ENCODE measurements around the gene RIN3.

RIN3 gene

DNA sequence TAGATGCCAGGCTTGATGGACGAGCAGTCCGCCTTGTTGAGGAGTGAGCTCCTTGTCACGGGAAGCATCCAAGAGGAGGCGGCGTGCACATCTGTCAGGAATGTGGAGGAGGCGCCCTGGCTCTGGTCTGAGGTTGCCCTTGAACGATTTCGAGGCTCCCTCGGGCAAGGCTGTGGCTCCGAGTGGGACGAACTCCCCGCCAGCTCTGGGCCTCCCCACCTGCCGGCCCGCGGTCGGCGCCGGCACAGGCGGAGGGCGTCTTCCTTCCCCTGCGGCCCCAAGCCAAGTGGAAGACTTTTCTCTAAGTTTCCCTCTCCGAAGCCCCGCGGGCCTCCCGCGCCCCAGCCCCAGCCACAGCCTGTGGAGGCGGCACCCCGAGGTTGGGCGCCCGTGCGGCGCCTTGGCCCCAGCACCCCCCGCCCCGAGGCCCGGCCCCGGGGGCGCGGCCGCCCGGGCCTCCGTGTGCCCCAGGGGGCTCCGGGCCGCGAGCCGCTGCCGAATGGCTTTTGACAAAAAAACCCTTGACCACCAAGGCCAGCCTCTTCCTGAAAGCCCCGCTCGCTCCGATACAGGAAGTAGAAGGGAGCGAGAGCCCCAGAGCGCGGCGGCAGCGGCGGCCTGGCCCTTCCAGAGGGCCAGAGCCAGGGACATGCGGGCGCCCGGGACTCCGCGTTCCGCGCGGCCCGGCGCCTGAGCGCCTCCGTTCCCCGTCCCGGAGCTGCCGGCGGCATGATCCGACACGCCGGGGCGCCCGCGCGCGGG, at the start of gene RIN3:
TSS of gene RIN3 (plus strand) at position 578 of the 762 bp plus-strand sequence. CDS start at position 730, 152 bp downstream.
- peak in 1 of 2 donors; percentile 39 for DNase-seq (ENCODE audit: extremely low read depth in 1 of 2, low read depth in 1 of 2)

GRCh38 chr14:92464156-92464555, 49.4 kb upstream of the RIN3 start:
- no peak for DNase-seq (ENCODE audit: extremely low read depth in 1 of 2, low read depth in 1 of 2)

DNA sequence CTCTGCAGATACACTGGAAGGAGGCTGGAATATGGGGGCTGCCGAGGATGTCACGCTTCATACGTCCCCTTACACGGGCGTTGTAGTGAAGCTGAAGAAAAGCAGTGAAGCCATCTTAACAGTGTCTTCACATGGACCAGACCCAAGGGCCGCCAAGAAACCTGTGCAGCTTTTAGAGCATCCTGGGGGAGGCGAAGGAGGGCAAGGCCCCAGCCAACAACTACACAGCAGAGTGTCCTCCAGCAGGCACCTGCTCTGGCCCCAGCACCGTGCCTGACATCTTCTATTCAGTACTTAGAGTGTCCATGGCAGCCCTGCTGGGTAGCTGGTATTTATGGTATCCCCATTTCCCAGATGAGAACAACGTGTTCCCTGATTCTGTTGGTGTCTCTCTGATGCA, 48.9 kb upstream of the RIN3 start:
- DNase-seq (ENCODE audit: extremely low read depth in 1 of 2, low read depth in 1 of 2): no peak

GRCh38 chr14:92465353-92466055, 48.1 kb upstream of the RIN3 start:
- DNase-seq (ENCODE audit: extremely low read depth in 1 of 2, low read depth in 1 of 2): no peak

DNA sequence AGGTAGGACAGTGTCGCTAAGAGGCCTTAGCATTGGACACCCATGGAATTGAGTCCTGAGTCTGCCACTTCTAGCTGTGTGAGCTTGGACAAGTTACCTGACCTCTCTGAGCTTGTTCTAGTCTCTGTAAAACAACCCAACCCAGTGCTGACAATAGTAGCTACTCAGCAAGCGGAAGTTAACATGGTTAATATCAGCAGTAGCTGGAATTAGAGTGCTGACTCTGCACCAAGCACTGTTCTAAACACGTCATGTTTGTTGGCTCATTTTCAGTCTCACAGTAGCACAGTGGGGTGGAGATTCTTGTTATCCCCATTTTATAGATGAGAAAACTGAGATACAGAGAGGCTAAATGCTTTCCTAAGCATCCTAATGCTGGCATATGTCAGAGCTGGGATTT, 47.5 kb upstream of the RIN3 start:
- DNase-seq (ENCODE audit: extremely low read depth in 1 of 2, low read depth in 1 of 2): no peak

GRCh38 chr14:92469515-92469914, 44.1 kb upstream of the RIN3 start:
- no peak for DNase-seq (ENCODE audit: extremely low read depth in 1 of 2, low read depth in 1 of 2)

DNA sequence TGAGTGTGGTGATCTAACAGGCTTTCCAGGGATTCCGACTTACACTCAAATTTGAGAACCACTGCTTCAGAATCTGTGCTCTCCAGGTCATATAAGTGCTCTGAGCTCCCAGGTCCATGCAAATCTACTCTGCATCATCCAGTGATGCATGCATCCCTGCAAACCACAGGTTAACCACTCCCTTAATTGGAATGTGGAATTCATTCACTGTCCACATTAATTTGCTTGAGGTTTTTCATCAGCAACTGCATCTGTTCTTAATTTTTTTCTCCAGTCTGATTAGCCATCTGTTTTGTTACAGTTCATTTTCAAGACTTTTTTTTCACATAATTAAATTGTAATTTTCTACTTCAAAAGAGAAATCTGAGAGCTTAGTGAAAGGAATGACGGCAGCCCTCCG, 43.4 kb upstream of the RIN3 start:
- DNase-seq (ENCODE audit: extremely low read depth in 1 of 2, low read depth in 1 of 2): no peak

DNA sequence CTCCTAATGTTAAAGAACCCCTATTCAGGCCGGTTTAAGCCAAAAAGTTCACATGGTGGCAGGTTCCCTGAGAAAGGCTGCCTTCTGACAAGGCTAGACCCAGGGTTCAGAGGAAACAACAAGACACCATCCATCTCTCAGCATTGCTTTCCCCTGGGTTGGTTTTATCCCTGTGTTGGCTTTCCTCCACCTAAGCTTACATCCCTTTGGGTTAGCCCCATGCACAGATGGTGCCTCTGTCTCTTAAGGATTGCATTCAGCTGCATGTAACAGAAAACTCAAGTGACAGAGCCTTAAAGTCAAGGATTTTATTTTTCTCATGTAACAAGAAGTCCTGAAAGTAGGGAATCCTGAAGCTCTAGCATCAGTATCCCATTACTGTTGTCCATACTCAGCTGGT, 42.8 kb upstream of the RIN3 start:
- DNase-seq (ENCODE audit: extremely low read depth in 1 of 2, low read depth in 1 of 2): no peak

- no peak for DNase-seq (ENCODE audit: extremely low read depth in 1 of 2, low read depth in 1 of 2)
Measured at GRCh38 chr14:92471919-92472318, 41.7 kb upstream of the RIN3 start.

- DNase-seq (ENCODE audit: extremely low read depth in 1 of 2, low read depth in 1 of 2): no peak
Measured at GRCh38 chr14:92472860-92473259, 40.7 kb upstream of the RIN3 start.

DNA sequence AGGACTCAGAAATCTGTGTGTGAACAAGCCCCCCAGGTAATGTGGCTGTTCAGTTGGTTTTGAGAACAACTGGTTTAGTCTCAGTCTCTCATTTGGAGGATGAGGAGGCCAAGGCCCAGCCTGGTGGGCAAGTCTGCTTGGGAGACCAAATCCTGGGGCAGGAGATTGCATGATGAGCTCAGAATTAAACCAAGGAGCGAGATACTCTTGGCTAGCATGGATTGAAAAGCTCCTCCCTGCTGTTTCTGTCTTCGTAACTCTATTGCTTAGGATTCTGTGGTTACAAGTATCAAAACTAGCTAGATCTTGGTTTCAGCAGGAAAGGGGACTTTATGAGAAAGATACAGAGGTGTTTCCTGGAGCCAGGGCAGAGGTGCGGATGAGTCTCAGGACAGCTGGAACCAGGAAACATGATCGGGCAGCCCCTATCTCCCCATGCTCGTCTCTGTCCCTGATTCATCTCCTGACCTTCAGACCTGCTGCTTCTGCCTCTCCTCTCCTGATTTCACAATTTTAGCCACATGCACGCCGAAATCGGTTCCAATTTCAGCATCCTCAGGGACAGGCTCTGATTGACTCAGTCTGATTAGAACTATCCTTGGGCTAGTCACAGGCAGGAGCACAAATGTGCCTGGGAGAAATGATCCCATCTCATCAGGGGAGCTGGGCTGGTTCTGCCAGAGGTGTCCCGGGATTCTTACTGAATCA, 40.2 kb upstream of the RIN3 start:
- no peak for DNase-seq (ENCODE audit: extremely low read depth in 1 of 2, low read depth in 1 of 2)

DNA sequence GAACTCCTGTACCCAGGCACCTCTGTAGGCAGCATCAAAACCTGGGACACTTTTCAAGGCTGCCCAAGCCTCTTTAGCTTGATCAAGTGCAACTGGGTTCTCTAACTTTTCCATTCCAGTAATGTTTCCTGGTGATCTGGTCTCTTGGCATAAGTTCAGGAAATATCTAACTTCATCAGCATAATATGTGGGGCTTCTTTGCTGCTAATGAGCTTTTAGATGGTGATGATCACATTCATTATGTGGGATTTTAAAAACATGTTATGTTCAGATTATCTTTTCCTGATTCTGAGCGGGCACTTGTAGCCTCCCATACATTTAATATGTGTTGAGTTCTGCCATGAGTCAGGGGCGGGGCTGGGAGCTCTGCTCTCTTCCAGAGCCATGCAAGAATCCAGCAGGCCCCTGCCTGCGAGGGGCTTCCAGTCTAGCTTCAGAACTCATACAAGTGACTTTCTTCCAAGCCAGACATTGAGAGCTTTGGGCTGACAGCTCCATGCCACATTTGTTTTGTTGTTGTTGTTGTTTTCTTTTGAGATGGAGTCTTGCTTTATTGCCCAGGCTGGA, 39.5 kb upstream of the RIN3 start:
- no peak for DNase-seq (ENCODE audit: extremely low read depth in 1 of 2, low read depth in 1 of 2)

- DNase-seq (ENCODE audit: extremely low read depth in 1 of 2, low read depth in 1 of 2): no peak
Measured at GRCh38 chr14:92475037-92475436, 38.5 kb upstream of the RIN3 start.

- DNase-seq (ENCODE audit: extremely low read depth in 1 of 2, low read depth in 1 of 2): no peak
Measured at GRCh38 chr14:92475451-92476187, 38.0 kb upstream of the RIN3 start.

- no peak for DNase-seq (ENCODE audit: extremely low read depth in 1 of 2, low read depth in 1 of 2)
Measured at GRCh38 chr14:92480856-92481255, 32.7 kb upstream of the RIN3 start.

DNA sequence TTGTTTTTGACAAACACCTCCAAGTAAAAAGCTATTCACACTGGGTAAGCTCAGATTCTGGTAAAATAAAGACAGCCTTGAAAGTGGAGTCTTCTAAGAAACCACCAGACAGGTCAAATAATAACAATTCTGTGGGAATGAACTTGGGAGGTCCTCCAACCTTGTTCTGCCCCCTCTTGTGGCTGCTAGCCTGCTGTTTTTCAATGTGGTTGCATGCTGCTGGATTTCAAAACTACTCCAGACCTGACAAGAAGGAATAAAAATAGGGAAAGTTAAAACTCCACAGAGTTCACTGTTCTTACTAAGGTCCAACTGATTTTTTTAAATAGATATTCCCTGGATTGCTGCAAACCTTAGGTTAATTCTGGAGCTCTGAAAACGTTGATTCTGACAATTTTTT, 32.2 kb upstream of the RIN3 start:
- no peak for DNase-seq (ENCODE audit: extremely low read depth in 1 of 2, low read depth in 1 of 2)

GRCh38 chr14:92481811-92482555, 31.6 kb upstream of the RIN3 start:
- DNase-seq (ENCODE audit: extremely low read depth in 1 of 2, low read depth in 1 of 2): no peak

GRCh38 chr14:92482621-92483319, 30.8 kb upstream of the RIN3 start:
- DNase-seq (ENCODE audit: extremely low read depth in 1 of 2, low read depth in 1 of 2): no peak

DNA sequence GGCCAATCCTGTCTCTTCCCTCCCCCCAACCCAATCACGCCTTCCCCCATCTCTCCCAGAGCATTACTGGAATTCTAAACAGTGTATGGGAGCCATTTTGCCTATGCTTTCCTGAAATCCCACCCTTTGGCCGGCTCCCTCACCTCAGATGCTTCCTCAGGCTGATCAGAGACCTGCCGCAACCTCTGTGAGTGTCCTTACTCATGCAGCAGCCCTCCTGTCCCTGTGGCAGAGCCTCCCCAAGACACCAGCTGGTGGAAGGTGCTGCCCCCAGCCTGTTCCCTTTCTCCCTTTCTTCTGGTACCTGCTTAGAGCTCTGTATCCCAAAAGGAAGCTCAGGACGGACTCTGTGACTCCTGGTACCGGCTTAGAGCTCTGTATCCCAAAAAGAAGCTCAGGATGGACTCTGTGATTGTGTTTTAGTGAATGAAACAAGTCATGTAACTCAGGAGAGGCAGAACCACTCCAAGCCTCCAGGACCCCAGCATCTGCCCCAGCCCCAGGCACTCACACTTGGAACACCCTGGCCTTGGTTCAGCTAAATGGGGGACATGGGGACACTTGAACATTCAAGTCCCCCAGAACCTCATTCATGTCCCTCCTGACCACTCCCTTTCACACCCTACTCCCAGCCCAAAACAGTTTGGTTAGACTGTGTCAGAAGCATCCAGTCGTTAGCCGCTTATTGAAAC, 29.3 kb upstream of the RIN3 start:
- DNase-seq (ENCODE audit: extremely low read depth in 1 of 2, low read depth in 1 of 2): no peak

Data from activated CD8-positive, alpha-beta memory T cell treated with anti-CD3 and anti-CD28 coated beads for 1 hour (primary cell).